Panc1 (cell line): Measurements from ENCODE around the gene FAM200A. TPM values are rescaled to one million over a fixed set of nuclear protein-coding genes. Genes with fewer than 3 reads are reported as not detected.
"Not testable (repeated sequence)": the region's sequence is repeated elsewhere in the genome, so short reads cannot be mapped to it uniquely, and the experiment has no call there.

Experiments used
- ATAC-seq: fragments of 200-7000 bp; cut with Tn5 transposase; 2 replicates; pipeline ENCODE4 v1.9.1; 2020; ENCODE audit warnings: mild to moderate bottlenecking, moderate library complexity
- BruUV-seq: library from RNA; stranded (reverse); fragments of 400-500 nt; replicated peaks from 2 replicates; lab custom pipeline; 2021; lab: Mats Ljungman, UMichigan
- CTCF ChIA-PET: fragments of 300-600 bp; sonication (Branson Sonifier 250); formaldehyde crosslinking; loops from one replicate; lab custom pipeline; 2022; ENCODE audit warnings: antibody characterized with exemption; lab: Charles Lee
- POLR2A ChIA-PET: fragments of 300-600 bp; sonication (Branson Sonifier 250); formaldehyde crosslinking; loops from one replicate; lab custom pipeline; 2022; ENCODE audit warnings: antibody characterized with exemption; lab: Charles Lee
- DNase-seq: peaks from one replicate; pipeline ENCODE4 v3.0.0-alpha.2; 2010; ENCODE audit warnings: low read depth, low spot score
- H3K27ac ChIP-seq: 2 replicates; pipeline ENCODE4 v1.5.1; 2011; ENCODE audit warnings: mild to moderate bottlenecking, low read length, inconsistent platforms
- H3K27me3 ChIP-seq: fragments of 200-500 bp; sonication (Bioruptor generic); 2 replicates; pipeline ENCODE4 v1.6.0; 2014; ENCODE audit warnings: low read length, inconsistent platforms; ENCODE audit not compliant: control insufficient read depth, insufficient read depth
- H3K36me3 ChIP-seq: fragments of 200-500 bp; sonication (Bioruptor generic); 2 replicates; pipeline ENCODE4 v1.5.1; 2014; ENCODE audit warnings: inconsistent platforms, mild to moderate bottlenecking, low read length, moderate library complexity; ENCODE audit not compliant: control insufficient read depth, insufficient read depth
- H3K4me1 ChIP-seq: 2 replicates; pipeline ENCODE4 v1.5.1; 2011; ENCODE audit warnings: inconsistent platforms, mild to moderate bottlenecking, low read length, moderate library complexity; ENCODE audit not compliant: control insufficient read depth, insufficient read depth
- H3K4me3 ChIP-seq, 2 experiments: 2 replicates each; pipeline ENCODE4 v1.5.1; 2011 to 2012; ENCODE audit warnings: low read depth in 2 of 2, low read length in 2 of 2, mild to moderate bottlenecking in 2 of 2, inconsistent platforms in 1 of 2, moderate library complexity in 1 of 2
- H3K9me3 ChIP-seq: fragments of 200-500 bp; sonication (Bioruptor generic); 2 replicates; pipeline ENCODE4 v1.5.1; 2014; ENCODE audit warnings: low read depth, mild to moderate bottlenecking, inconsistent platforms, low read length, moderate library complexity; ENCODE audit not compliant: control insufficient read depth, insufficient read depth
- POLR2AphosphoS5 ChIP-seq: IDR thresholded peaks from 2 replicates; pipeline ENCODE4 v1.6.1; 2012; ENCODE audit warnings: mild to moderate bottlenecking, low read depth, low read length, moderate library complexity
- SIN3A ChIP-seq: IDR thresholded peaks from 2 replicates; pipeline ENCODE4 v1.6.1; 2012; ENCODE audit warnings: low read depth, mild to moderate bottlenecking, low read length, moderate library complexity, borderline replicate concordance; ENCODE audit not compliant: insufficient read depth
- TCF7L2 ChIP-seq: IDR thresholded peaks from 2 replicates; pipeline ENCODE4 v1.6.1; 2011; ENCODE audit warnings: mild to moderate bottlenecking, low read depth, low read length, inconsistent platforms
- in situ Hi-C: cut with HindIII; loops from 2 replicates; pipeline ENCODE4 v1.10.0; 2016; ENCODE audit warnings: low sequenced_read_pairs, low pct_unique_long_range_greater_than_20kb
- intact Hi-C: fragments of 100-400 bp; cut with micrococcal nuclease; formaldehyde crosslinking; loops from one replicate; pipeline ENCODE4 v1.10.0; 2022; ENCODE audit not compliant: unreplicated experiment
- total RNA-seq: library from RNA; stranded (reverse); gene quantifications from one replicate; pipeline ENCODE4 v1.2.1, GENCODE V29; 2021; ENCODE audit not compliant: unreplicated experiment
- TF ChIP-seq, protein P1 (sequence below): fragments of 450-650 bp; IDR thresholded peaks from 2 replicates; pipeline ENCODE4 v1.5.1; 2017; ENCODE audit warnings: mild to moderate bottlenecking
- TF ChIP-seq, protein P2 (sequence below), 2 experiments: IDR thresholded peaks; 2 replicates each; pipeline ENCODE4 v1.6.1; 2011 to 2012; ENCODE audit warnings: low read depth in 2 of 2, control low read depth in 1 of 2, low read length in 1 of 2, mild to moderate bottlenecking in 1 of 2, moderate library complexity in 1 of 2; ENCODE audit not compliant: insufficient read depth in 1 of 2

FAM200A gene
- total RNA-seq, 1 experiment from 2014 or later: 4.6 TPM

DNA sequence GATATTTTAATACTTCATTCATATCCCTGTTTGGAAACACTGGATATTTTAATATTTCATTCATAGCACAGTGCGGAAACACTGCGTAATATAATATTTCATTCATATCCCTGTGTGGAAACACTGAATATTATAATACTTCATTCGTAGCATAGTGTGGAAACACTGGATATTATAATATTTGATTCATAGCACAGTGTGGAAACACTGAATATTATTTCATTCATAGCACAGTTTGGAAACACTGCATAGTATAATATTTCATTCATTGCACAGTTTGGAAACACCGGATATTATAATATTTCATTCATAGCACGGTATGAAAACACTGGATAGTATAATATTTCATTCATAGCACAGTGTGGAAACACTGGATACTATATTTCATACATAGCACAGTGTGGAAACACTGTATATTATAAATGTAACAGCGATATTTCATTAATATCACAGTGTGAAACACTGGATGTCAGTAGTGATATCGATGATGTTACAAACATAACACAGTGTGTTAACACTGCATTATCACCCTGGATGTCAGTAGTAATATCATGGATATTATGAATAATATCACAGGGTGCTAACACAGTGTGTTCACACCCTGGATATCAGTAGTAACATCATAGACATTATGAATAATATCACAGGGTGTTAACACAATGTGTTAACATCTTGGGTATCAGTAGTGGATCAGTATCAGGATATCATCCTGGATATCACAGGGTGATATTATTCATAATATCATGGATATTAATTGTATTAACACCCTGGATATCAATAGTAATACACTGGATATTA, 43.2 kb upstream of the FAM200A start:
- no peaks in the 10 kb centered on the region; the same call in 1 of the 2 replicates for H3K36me3 ChIP-seq
- TF ChIP-seq TCF7L2: no peak
- intact Hi-C loops: no loop called here
- DNase-seq (no peak), ATAC-seq (peak; percentile 60)
- peaks cover 16% of the 10 kb centered on the region for H3K27me3 ChIP-seq
- no peak overlapping the region for H3K4me3 ChIP-seq
- H3K4me1 ChIP-seq: no peaks in the 10 kb centered on the region
- POLR2A ChIA-PET: no interaction called here
- no peaks in the 10 kb centered on the region for H3K9me3 ChIP-seq
- no peak overlapping the region for H3K27ac ChIP-seq
- in situ Hi-C loops: no loop called here
- BruUV-seq: no TSS peak
- CTCF ChIA-PET: no interaction called here

DNA sequence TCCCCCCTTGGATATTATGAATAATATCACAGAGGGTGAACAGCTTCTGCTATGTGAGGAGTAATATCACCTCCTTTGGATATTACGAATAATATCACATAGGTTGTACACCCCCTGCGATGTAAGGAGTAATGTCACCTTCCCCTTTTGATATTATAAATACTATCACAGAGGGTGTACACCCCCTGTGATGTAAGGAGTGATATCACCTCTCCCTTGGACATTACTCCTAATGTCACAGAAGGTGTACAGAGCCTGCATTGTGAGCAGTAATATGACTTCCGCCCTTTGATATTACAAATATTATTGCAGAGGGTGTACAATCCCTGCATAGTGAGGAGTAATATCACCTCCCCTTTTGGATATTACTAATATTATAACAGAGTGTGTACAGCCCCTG, 37.0 kb upstream of the FAM200A start:
- Histone ChIP-seq H3K36me3 (no peaks in the 10 kb centered on the region), H3K27ac (no peak overlapping the region)

DNA sequence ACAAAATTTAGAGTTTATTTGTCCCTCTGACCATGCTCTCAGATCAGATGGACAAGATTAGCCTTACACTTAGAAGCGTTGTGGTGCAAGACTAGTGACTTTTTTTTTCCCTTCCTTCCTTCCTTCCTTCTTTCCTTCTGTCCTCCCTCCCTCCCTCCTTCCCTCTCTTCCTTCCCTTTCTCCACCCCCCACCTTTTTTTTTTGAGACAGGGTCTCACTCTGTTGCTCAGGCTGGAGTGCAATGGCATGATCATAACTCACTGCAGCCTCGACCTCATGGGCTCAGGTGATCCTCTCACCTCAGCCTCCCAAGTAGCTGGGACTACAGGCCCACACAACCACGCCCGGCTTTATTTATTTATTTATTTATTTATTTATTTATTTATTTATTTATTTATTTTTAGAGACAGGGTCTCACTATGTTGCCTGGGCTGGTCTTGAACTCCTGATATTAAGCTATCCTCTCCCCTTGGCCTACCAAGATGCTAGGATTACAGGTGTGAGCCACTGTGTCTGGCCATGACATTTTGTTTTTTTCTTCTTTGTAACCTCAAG, 28.9 kb upstream of the FAM200A start:
- H3K27me3 ChIP-seq, BruUV-seq, intact Hi-C loops, in situ Hi-C loops, H3K9me3 ChIP-seq, H3K27ac ChIP-seq, POLR2A ChIA-PET, ATAC-seq, H3K4me1 ChIP-seq, DNase-seq, H3K36me3 ChIP-seq: not testable (repeated sequence)
- CTCF ChIA-PET: interaction anchor here (0.7 kb wide), 1 partner anchor 36 kb away, joined by 5 read pairs; the partner anchor contains the start of gene ZSCAN25
- peak overlapping the region; percentile 44 to 47 for H3K4me3 ChIP-seq

More for the DNA sequence above, 37.0 kb upstream of the FAM200A start:
- no peak; the same call in 1 of the 2 replicates for ATAC-seq
- Histone ChIP-seq H3K4me1 (no peaks in the 10 kb centered on the region), H3K4me3 (no peak overlapping the region), H3K27me3 (peaks cover 10% of the 10 kb centered on the region; the same call in 1 of the 2 replicates), H3K9me3 (no peaks in the 10 kb centered on the region)
- POLR2A ChIA-PET: no interaction called here
- TF ChIP-seq TCF7L2 (no peak), SIN3A (no peak), POLR2AphosphoS5 (no peak)
- TF ChIP-seq, protein P1, sequence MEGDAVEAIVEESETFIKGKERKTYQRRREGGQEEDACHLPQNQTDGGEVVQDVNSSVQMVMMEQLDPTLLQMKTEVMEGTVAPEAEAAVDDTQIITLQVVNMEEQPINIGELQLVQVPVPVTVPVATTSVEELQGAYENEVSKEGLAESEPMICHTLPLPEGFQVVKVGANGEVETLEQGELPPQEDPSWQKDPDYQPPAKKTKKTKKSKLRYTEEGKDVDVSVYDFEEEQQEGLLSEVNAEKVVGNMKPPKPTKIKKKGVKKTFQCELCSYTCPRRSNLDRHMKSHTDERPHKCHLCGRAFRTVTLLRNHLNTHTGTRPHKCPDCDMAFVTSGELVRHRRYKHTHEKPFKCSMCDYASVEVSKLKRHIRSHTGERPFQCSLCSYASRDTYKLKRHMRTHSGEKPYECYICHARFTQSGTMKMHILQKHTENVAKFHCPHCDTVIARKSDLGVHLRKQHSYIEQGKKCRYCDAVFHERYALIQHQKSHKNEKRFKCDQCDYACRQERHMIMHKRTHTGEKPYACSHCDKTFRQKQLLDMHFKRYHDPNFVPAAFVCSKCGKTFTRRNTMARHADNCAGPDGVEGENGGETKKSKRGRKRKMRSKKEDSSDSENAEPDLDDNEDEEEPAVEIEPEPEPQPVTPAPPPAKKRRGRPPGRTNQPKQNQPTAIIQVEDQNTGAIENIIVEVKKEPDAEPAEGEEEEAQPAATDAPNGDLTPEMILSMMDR: no peak
- TF ChIP-seq, protein P2, sequence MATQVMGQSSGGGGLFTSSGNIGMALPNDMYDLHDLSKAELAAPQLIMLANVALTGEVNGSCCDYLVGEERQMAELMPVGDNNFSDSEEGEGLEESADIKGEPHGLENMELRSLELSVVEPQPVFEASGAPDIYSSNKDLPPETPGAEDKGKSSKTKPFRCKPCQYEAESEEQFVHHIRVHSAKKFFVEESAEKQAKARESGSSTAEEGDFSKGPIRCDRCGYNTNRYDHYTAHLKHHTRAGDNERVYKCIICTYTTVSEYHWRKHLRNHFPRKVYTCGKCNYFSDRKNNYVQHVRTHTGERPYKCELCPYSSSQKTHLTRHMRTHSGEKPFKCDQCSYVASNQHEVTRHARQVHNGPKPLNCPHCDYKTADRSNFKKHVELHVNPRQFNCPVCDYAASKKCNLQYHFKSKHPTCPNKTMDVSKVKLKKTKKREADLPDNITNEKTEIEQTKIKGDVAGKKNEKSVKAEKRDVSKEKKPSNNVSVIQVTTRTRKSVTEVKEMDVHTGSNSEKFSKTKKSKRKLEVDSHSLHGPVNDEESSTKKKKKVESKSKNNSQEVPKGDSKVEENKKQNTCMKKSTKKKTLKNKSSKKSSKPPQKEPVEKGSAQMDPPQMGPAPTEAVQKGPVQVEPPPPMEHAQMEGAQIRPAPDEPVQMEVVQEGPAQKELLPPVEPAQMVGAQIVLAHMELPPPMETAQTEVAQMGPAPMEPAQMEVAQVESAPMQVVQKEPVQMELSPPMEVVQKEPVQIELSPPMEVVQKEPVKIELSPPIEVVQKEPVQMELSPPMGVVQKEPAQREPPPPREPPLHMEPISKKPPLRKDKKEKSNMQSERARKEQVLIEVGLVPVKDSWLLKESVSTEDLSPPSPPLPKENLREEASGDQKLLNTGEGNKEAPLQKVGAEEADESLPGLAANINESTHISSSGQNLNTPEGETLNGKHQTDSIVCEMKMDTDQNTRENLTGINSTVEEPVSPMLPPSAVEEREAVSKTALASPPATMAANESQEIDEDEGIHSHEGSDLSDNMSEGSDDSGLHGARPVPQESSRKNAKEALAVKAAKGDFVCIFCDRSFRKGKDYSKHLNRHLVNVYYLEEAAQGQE (IDR thresholded peaks at IDR 0.05; ENCODE audit: insufficient read depth in 1 of 2, low read depth in 2 of 2, low read length in 1 of 2): no peak
- intact Hi-C loops: no loop called here
- CTCF ChIA-PET: no interaction called here
- no peak for DNase-seq
- in situ Hi-C loops: no loop called here
- BruUV-seq: no TSS peak
